Measurements from ENCODE around the gene CREB3L1. TPM values are rescaled to one million over a fixed set of nuclear protein-coding genes. Genes with fewer than 3 reads are reported as not detected.

The CREB3L1 gene
- total and polyA plus RNA-seq, 2 experiments from 2014 or later: 8.5 to 10.4 TPM

DNA sequence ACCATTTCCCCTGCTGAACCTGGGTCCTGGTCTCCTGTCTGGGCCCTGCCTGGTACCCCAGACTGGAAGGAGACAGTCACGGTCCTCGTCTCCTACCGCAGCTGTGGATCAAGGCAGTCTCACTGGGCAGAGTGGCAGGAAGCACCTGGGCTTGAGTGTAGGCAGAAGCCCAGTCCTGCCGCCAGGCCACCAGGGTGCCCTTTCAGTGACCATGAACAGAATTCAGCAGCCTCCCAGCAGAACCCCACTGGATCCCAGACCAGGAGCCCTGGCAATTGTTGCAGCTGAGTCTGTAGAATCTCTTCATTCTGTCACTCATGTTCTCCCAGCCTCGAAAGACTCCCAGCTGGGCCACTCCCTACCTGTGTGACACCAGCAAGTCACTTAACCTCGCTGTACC, 25.5 kb upstream of the CREB3L1 start (continued):
- TF ChIP-seq, protein P1, sequence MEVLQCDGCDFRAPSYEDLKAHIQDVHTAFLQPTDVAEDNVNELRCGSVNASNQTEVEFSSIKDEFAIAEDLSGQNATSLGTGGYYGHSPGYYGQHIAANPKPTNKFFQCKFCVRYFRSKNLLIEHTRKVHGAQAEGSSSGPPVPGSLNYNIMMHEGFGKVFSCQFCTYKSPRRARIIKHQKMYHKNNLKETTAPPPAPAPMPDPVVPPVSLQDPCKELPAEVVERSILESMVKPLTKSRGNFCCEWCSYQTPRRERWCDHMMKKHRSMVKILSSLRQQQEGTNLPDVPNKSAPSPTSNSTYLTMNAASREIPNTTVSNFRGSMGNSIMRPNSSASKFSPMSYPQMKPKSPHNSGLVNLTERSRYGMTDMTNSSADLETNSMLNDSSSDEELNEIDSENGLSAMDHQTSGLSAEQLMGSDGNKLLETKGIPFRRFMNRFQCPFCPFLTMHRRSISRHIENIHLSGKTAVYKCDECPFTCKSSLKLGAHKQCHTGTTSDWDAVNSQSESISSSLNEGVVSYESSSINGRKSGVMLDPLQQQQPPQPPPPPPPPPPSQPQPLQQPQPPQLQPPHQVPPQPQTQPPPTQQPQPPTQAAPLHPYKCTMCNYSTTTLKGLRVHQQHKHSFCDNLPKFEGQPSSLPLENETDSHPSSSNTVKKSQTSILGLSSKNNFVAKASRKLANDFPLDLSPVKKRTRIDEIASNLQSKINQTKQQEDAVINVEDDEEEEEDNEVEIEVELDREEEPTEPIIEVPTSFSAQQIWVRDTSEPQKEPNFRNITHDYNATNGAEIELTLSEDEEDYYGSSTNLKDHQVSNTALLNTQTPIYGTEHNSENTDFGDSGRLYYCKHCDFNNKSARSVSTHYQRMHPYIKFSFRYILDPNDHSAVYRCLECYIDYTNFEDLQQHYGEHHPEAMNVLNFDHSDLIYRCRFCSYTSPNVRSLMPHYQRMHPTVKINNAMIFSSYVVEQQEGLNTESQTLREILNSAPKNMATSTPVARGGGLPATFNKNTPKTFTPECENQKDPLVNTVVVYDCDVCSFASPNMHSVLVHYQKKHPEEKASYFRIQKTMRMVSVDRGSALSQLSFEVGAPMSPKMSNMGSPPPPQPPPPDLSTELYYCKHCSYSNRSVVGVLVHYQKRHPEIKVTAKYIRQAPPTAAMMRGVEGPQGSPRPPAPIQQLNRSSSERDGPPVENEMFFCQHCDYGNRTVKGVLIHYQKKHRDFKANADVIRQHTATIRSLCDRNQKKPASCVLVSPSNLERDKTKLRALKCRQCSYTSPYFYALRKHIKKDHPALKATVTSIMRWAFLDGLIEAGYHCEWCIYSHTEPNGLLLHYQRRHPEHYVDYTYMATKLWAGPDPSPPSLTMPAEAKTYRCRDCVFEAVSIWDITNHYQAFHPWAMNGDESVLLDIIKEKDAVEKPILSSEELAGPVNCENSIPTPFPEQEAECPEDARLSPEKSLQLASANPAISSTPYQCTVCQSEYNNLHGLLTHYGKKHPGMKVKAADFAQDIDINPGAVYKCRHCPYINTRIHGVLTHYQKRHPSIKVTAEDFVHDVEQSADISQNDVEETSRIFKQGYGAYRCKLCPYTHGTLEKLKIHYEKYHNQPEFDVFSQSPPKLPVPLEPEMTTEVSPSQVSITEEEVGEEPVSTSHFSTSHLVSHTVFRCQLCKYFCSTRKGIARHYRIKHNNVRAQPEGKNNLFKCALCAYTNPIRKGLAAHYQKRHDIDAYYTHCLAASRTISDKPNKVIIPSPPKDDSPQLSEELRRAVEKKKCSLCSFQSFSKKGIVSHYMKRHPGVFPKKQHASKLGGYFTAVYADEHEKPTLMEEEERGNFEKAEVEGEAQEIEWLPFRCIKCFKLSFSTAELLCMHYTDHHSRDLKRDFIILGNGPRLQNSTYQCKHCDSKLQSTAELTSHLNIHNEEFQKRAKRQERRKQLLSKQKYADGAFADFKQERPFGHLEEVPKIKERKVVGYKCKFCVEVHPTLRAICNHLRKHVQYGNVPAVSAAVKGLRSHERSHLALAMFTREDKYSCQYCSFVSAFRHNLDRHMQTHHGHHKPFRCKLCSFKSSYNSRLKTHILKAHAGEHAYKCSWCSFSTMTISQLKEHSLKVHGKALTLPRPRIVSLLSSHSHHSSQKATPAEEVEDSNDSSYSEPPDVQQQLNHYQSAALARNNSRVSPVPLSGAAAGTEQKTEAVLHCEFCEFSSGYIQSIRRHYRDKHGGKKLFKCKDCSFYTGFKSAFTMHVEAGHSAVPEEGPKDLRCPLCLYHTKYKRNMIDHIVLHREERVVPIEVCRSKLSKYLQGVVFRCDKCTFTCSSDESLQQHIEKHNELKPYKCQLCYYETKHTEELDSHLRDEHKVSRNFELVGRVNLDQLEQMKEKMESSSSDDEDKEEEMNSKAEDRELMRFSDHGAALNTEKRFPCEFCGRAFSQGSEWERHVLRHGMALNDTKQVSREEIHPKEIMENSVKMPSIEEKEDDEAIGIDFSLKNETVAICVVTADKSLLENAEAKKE (CRISPR knock-in tag; IDR thresholded peaks at IDR 0.05): no peak
- TF ChIP-seq NANOG (IDR thresholded peaks at IDR 0.05; ENCODE audit: borderline replicate concordance) (no peak), CREB1 (CRISPR knock-in tag; IDR thresholded peaks at IDR 0.05; ENCODE audit: low read depth) (no peak), EZH2 (IDR thresholded peaks at IDR 0.05; ENCODE audit: low read depth, unreplicated experiment) (no peak)

DNA sequence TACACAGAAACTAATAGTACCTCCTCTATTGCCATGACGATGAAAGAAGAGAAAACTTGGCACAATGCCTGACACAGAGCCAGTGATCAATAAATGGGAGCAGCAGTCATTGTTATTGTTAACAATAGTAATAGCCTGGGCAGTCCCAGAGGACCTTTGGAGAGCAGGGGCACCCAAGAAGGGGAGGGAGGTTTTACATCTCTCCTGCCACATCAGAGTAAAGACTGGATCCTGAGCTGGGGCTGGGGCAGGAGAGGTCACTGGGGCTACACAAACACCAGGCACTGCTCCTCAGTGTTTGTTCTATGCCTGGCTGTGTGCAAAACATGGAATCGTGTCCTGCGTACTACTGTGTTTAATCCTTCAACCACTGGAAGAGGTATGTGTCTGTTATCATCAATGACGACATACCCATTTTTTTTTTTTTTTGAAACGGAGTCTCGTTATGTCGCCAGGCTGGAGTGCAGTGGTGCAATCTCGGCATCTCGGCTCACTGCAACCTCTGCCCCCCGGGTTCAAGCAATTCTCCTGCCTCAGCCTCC, 25.0 kb upstream of the CREB3L1 start:
- peaks cover 17% of the 10 kb centered on the region for H3K4me1 ChIP-seq (ENCODE audit: insufficient read depth)
- H3K27ac ChIP-seq (ENCODE audit: low read depth): no peak overlapping the region
- no peaks in the 10 kb centered on the region for H3K27me3 ChIP-seq (ENCODE audit: insufficient read depth)
- H4K20me1 ChIP-seq (replicated peaks; ENCODE audit: insufficient read depth): no peaks in the 10 kb centered on the region
- H3K9me2 ChIP-seq (ENCODE audit: insufficient read depth): no peaks in the 10 kb centered on the region
- H3K4me2 ChIP-seq: no peak overlapping the region
- DNase-seq (ENCODE audit: low spot score) (no peak), ATAC-seq (no peak)
- no peak overlapping the region; the same call in 1 of the 2 replicates for H2AFZ ChIP-seq
- no peaks in the 10 kb centered on the region for H3K79me2 ChIP-seq (replicated peaks; ENCODE audit: insufficient read depth)
- no peaks in the 10 kb centered on the region for H3K36me3 ChIP-seq (ENCODE audit: insufficient read depth)
- peaks cover 25% of the 10 kb centered on the region for H3K4me1 Mint-ChIP-seq
- no peak overlapping the region for H3K27ac Mint-ChIP-seq
- no peaks in the 10 kb centered on the region for H3F3A ChIP-seq (replicated peaks; ENCODE audit: low read depth)
- no peaks in the 10 kb centered on the region for H3K9me3 Mint-ChIP-seq
- H3K4me3 Mint-ChIP-seq: no peak overlapping the region
- H3K36me3 Mint-ChIP-seq (ENCODE audit: low read depth): no peaks in the 10 kb centered on the region
- H3K27me3 Mint-ChIP-seq (ENCODE audit: insufficient read depth, low read depth, poor library complexity): peaks cover 6% of the 10 kb centered on the region
- no peak overlapping the region for H3K4me3 ChIP-seq
- TF ChIP-seq, protein P1 (CRISPR knock-in tag; IDR thresholded peaks at IDR 0.05): no peak
- TF ChIP-seq CREB1 (CRISPR knock-in tag; IDR thresholded peaks at IDR 0.05; ENCODE audit: low read depth): no peak
- no peak for TF ChIP-seq POLR2AphosphoS5 (IDR thresholded peaks at IDR 0.05; ENCODE audit: low read depth)
- no peak for TF ChIP-seq ZNF331 (CRISPR knock-in tag; IDR thresholded peaks at IDR 0.05; ENCODE audit: low read depth)
- TF ChIP-seq JUNB (IDR thresholded peaks at IDR 0.05; ENCODE audit: unreplicated experiment): no peak
- TF ChIP-seq, protein P2, sequence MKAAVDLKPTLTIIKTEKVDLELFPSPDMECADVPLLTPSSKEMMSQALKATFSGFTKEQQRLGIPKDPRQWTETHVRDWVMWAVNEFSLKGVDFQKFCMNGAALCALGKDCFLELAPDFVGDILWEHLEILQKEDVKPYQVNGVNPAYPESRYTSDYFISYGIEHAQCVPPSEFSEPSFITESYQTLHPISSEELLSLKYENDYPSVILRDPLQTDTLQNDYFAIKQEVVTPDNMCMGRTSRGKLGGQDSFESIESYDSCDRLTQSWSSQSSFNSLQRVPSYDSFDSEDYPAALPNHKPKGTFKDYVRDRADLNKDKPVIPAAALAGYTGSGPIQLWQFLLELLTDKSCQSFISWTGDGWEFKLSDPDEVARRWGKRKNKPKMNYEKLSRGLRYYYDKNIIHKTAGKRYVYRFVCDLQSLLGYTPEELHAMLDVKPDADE (IDR thresholded peaks at IDR 0.05): no peak

Measured in GM23338 (cell line).